Panc1 (cell line): ENCODE results near the gene GUCY2D.

Experiments
- POLR2AphosphoS5 ChIP-seq: IDR thresholded peaks from 2 replicates; pipeline ENCODE4 v1.6.1; 2012; ENCODE audit warnings: mild to moderate bottlenecking, low read depth, low read length, moderate library complexity
- SIN3A ChIP-seq: IDR thresholded peaks from 2 replicates; pipeline ENCODE4 v1.6.1; 2012; ENCODE audit warnings: low read depth, mild to moderate bottlenecking, low read length, moderate library complexity, borderline replicate concordance; ENCODE audit not compliant: insufficient read depth
- TCF7L2 ChIP-seq: IDR thresholded peaks from 2 replicates; pipeline ENCODE4 v1.6.1; 2011; ENCODE audit warnings: mild to moderate bottlenecking, low read depth, low read length, inconsistent platforms
- TF ChIP-seq, protein P1 (sequence below): fragments of 450-650 bp; IDR thresholded peaks from 2 replicates; pipeline ENCODE4 v1.5.1; 2017; ENCODE audit warnings: mild to moderate bottlenecking
- TF ChIP-seq, protein P2 (sequence below), 2 experiments: IDR thresholded peaks; 2 replicates each; pipeline ENCODE4 v1.6.1; 2011 to 2012; ENCODE audit warnings: low read depth in 2 of 2, control low read depth in 1 of 2, low read length in 1 of 2, mild to moderate bottlenecking in 1 of 2, moderate library complexity in 1 of 2; ENCODE audit not compliant: insufficient read depth in 1 of 2

DNA sequence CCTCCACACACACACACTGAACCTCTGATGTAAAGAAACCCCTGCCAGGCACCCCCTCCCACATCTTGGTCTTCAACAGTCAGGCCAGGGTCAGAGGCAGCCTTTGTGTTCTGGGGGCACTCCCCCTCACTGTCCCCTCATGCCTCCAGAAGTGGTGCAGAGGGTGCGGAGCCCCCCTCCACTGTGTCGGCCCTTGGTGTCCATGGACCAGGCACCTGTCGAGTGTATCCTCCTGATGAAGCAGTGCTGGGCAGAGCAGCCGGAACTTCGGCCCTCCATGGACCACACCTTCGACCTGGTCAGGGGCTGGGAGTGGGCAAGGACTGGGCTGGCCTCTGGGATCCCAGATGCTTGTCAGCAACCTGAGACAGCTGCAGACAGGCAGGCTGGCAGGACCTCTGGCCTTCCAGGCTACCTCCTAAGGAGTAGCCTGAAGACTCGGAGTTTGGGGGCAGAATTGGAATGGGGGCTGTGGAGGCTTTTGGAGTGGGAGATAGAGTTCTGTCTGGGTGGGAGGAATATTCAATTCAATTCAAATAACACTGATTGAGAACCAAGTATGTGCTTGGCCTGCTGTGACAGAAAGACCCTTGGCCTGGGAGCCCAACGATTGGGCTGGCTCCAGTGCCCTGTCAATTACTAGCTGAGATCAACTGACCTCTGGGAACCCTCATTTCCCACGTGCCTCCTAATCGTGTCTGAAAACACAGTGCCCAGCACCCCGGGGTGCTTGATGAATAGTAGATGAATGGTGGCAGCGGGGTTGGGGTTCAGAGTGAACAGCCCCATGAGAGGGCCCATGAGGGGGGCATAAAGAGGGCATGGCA, 11.5 kb downstream of the GUCY2D start:
- TF ChIP-seq, protein P1, sequence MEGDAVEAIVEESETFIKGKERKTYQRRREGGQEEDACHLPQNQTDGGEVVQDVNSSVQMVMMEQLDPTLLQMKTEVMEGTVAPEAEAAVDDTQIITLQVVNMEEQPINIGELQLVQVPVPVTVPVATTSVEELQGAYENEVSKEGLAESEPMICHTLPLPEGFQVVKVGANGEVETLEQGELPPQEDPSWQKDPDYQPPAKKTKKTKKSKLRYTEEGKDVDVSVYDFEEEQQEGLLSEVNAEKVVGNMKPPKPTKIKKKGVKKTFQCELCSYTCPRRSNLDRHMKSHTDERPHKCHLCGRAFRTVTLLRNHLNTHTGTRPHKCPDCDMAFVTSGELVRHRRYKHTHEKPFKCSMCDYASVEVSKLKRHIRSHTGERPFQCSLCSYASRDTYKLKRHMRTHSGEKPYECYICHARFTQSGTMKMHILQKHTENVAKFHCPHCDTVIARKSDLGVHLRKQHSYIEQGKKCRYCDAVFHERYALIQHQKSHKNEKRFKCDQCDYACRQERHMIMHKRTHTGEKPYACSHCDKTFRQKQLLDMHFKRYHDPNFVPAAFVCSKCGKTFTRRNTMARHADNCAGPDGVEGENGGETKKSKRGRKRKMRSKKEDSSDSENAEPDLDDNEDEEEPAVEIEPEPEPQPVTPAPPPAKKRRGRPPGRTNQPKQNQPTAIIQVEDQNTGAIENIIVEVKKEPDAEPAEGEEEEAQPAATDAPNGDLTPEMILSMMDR = no peak
- no peak for TF ChIP-seq TCF7L2
- TF ChIP-seq, protein P2, sequence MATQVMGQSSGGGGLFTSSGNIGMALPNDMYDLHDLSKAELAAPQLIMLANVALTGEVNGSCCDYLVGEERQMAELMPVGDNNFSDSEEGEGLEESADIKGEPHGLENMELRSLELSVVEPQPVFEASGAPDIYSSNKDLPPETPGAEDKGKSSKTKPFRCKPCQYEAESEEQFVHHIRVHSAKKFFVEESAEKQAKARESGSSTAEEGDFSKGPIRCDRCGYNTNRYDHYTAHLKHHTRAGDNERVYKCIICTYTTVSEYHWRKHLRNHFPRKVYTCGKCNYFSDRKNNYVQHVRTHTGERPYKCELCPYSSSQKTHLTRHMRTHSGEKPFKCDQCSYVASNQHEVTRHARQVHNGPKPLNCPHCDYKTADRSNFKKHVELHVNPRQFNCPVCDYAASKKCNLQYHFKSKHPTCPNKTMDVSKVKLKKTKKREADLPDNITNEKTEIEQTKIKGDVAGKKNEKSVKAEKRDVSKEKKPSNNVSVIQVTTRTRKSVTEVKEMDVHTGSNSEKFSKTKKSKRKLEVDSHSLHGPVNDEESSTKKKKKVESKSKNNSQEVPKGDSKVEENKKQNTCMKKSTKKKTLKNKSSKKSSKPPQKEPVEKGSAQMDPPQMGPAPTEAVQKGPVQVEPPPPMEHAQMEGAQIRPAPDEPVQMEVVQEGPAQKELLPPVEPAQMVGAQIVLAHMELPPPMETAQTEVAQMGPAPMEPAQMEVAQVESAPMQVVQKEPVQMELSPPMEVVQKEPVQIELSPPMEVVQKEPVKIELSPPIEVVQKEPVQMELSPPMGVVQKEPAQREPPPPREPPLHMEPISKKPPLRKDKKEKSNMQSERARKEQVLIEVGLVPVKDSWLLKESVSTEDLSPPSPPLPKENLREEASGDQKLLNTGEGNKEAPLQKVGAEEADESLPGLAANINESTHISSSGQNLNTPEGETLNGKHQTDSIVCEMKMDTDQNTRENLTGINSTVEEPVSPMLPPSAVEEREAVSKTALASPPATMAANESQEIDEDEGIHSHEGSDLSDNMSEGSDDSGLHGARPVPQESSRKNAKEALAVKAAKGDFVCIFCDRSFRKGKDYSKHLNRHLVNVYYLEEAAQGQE (IDR thresholded peaks at IDR 0.05; ENCODE audit: insufficient read depth in 1 of 2, low read depth in 2 of 2, low read length in 1 of 2) = no peak
- TF ChIP-seq POLR2AphosphoS5 = no peak
- no peak for TF ChIP-seq SIN3A
